ENCODE results near the gene GAB1. TPM values are rescaled to one million over a fixed set of nuclear protein-coding genes. Genes with fewer than 3 reads are reported as not detected.

The GAB1 gene
- total and polyA plus RNA-seq, 2 of the 13 experiments (the other 11 are each of a cell fraction or from before 2014, with no cell fraction given) = 8.7 to 14.7 TPM

DNA sequence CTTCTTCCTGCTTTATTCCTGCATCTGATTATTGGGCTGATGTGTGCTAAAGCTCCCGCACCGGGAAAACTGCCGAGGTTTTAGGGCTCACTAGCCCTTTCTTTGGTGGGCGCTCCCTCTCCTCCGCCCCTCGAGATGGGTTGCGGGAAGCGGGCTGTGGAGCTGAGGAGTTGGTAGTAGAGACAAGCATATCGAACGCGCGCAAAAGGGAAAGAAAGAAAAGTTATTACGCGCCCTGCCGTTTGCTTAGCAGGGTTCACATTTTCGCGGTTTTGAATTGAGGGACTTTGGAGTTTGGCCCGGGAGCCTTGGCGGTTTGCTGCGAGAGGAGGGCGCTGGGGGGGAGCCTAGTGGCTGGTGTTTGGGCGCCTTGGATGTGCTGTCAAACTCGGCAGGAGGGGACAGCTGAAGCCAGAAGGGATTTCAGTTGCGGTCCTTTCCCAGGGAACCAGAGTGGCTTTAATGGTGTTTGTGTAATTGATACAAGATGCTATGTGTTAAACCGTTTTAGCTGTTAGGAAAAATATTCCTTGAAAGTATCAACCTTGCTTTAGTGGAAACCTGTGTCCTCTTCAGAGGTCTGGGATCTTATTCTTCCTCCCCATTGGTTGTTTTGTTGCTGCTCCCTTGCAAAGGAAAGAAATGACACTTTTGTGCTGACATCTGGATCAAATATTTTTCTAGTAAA, 1.1 kb downstream of the GAB1 start (continued):
- TF ChIP-seq, protein P1, sequence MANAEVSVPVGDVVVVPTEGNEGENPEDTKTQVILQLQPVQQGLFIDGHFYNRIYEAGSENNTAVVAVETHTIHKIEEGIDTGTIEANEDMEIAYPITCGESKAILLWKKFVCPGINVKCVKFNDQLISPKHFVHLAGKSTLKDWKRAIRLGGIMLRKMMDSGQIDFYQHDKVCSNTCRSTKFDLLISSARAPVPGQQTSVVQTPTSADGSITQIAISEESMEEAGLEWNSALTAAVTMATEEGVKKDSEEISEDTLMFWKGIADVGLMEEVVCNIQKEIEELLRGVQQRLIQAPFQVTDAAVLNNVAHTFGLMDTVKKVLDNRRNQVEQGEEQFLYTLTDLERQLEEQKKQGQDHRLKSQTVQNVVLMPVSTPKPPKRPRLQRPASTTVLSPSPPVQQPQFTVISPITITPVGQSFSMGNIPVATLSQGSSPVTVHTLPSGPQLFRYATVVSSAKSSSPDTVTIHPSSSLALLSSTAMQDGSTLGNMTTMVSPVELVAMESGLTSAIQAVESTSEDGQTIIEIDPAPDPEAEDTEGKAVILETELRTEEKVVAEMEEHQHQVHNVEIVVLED (CRISPR knock-in tag; IDR thresholded peaks at IDR 0.05; ENCODE audit: borderline replicate concordance) = no peak
- peak; percentile 67 for TF ChIP-seq HDAC1 (CRISPR knock-in tag; IDR thresholded peaks at IDR 0.05)
- TF ChIP-seq SATB2 (CRISPR knock-in tag; IDR thresholded peaks at IDR 0.05) = no peak
- no peak for TF ChIP-seq ZNF556 (CRISPR knock-in tag; IDR thresholded peaks at IDR 0.05; ENCODE audit: borderline replicate concordance)
- TF ChIP-seq HNF4G (IDR thresholded peaks at IDR 0.05; ENCODE audit: borderline replicate concordance, low read depth, low read length) = peak; percentile 96
- peak; percentile 78; the same call in 1 of the 2 replicates for TF ChIP-seq HNF4G (CRISPR knock-in tag; IDR thresholded peaks at IDR 0.05; ENCODE audit: borderline replicate concordance, low read depth)
- TF ChIP-seq, protein P2, sequence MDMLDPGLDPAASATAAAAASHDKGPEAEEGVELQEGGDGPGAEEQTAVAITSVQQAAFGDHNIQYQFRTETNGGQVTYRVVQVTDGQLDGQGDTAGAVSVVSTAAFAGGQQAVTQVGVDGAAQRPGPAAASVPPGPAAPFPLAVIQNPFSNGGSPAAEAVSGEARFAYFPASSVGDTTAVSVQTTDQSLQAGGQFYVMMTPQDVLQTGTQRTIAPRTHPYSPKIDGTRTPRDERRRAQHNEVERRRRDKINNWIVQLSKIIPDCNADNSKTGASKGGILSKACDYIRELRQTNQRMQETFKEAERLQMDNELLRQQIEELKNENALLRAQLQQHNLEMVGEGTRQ (IDR thresholded peaks at IDR 0.05; ENCODE audit: low read depth, low read length) = no peak
- TF ChIP-seq, protein P2 (CRISPR knock-in tag; IDR thresholded peaks at IDR 0.05; ENCODE audit: borderline replicate concordance) = no peak
- no peak for TF ChIP-seq CREB1 (IDR thresholded peaks at IDR 0.05)
- 0 out of 2 replicates have a peak, but pooled peaks have one; percentile 56 for TF ChIP-seq CREB1 (CRISPR knock-in tag; IDR thresholded peaks at IDR 0.05)
- no peak for TF ChIP-seq ZSCAN22 (CRISPR knock-in tag; IDR thresholded peaks at IDR 0.05)
- TF ChIP-seq, protein P3, sequence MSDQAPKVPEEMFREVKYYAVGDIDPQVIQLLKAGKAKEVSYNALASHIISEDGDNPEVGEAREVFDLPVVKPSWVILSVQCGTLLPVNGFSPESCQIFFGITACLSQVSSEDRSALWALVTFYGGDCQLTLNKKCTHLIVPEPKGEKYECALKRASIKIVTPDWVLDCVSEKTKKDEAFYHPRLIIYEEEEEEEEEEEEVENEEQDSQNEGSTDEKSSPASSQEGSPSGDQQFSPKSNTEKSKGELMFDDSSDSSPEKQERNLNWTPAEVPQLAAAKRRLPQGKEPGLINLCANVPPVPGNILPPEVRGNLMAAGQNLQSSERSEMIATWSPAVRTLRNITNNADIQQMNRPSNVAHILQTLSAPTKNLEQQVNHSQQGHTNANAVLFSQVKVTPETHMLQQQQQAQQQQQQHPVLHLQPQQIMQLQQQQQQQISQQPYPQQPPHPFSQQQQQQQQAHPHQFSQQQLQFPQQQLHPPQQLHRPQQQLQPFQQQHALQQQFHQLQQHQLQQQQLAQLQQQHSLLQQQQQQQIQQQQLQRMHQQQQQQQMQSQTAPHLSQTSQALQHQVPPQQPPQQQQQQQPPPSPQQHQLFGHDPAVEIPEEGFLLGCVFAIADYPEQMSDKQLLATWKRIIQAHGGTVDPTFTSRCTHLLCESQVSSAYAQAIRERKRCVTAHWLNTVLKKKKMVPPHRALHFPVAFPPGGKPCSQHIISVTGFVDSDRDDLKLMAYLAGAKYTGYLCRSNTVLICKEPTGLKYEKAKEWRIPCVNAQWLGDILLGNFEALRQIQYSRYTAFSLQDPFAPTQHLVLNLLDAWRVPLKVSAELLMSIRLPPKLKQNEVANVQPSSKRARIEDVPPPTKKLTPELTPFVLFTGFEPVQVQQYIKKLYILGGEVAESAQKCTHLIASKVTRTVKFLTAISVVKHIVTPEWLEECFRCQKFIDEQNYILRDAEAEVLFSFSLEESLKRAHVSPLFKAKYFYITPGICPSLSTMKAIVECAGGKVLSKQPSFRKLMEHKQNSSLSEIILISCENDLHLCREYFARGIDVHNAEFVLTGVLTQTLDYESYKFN (CRISPR knock-in tag; conservative IDR thresholded peaks at IDR 0.05) = peak; percentile 79
- no peak for TF ChIP-seq SP140L (CRISPR knock-in tag; IDR thresholded peaks at IDR 0.05; ENCODE audit: borderline replicate concordance)
- peak; percentile 36; the same call in 1 of the 2 replicates for TF ChIP-seq RBAK (CRISPR knock-in tag; IDR thresholded peaks at IDR 0.05)
- no peak for TF ChIP-seq SP5 (CRISPR knock-in tag; IDR thresholded peaks at IDR 0.05; ENCODE audit: borderline replicate concordance, low read depth)
- TF ChIP-seq ZC3H4 (CRISPR knock-in tag; IDR thresholded peaks at IDR 0.05; ENCODE audit: borderline replicate concordance) = no peak
- no peak for TF ChIP-seq CENPX (CRISPR knock-in tag; IDR thresholded peaks at IDR 0.05)
- no peak for TF ChIP-seq NFRKB (IDR thresholded peaks at IDR 0.05)
- TF ChIP-seq ZIK1 (CRISPR knock-in tag; IDR thresholded peaks at IDR 0.05; ENCODE audit: borderline replicate concordance, low read depth) = no peak
- TF ChIP-seq ZNF788 (CRISPR knock-in tag; IDR thresholded peaks at IDR 0.05; ENCODE audit: borderline replicate concordance) = no peak
- no peak for TF ChIP-seq POLR2AphosphoS5 (IDR thresholded peaks at IDR 0.05; ENCODE audit: low read depth, low read length)
- TF ChIP-seq ISL2 (CRISPR knock-in tag; IDR thresholded peaks at IDR 0.05) = no peak
